ENCODE data around the gene AHNAK2.

Gene AHNAK2

DNA sequence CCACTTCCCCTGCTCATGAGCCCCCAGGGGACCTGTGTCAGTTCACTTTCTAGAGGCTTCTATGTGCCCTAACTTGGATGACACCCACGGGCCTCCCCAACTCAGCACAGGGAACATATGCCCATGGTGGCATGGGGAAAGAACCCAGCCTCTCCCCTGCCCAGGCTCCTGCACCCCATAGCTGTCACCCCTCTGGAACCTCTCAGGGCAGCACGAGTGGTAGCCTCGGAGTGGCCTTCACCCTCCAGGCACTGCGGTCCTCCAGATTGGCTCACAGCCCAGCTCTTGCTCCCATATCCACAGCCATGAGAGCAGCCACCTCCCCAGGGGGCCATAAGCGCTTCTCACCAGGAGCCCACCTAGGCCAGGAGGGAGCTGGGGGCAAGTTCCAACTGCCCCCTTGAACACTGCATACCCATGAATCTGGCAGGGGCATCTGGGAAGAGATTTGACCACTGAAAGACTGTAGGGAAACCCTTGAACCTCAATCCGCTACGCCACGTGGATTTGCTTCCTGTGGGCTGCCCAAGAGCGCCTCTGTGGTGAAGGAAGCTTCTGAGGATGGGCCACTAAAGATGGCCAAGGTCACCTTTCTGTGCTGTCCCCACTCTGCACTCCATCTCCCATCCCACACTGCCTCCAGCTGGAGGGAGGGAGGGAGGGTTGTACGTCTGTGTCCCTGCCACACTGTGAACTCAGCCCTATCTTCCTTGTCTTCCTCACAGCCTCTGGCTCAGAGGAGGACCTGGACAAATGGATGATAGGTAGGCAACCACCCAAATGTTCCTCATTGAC lies 41.6 kb downstream of the AHNAK2 start:
- DNase-seq = no peak

DNA sequence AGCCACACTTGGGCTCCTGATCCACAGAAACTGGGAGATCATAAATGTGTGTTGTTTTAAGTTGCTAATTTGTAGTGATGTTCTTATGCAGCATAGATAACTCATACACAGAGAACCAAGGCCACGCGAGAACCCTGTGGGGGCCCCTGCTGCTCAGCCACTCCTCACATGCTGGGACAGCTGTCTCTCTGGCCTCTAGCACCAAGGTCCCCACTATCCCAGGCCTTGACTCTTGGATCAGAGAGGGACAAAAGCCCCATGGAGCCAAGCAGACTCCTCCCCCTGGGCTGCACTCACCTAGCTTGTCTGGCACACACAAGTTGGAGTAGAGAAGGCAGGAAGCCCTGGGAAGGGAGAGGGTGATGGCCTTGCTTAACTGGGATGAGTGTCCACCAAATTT lies 42.2 kb downstream of the AHNAK2 start:
- no peak for DNase-seq

DNA sequence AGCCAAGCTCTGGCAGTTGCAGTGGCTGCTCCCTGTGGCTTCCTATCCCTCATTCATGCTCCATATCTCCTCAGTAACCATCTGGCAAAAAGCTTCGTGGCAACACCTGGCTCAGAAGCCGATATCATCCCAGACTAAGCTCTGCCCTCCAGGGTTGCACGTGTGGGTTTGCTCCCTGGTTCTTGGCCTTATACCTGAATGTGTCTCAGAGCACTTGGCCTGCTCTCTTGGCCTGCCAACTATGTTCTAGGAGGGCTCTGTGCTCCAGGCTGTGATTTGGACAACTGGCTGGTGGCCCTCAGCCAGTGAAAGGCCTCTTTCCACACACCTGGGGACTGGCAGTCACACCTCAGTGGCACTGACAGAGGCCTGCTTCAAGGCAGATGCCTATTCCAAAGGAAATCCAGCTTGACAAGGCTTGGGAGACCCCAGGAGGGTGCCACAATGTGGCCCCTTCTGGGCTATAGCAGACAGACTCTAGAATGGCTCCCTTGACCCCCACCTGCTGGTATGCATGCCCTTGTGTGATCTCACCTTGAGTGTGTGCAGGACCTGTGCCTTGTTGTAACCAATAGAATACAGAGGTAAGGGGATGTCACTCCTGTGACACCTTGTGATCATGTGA lies 43.0 kb downstream of the AHNAK2 start:
- no peak for DNase-seq

DNA sequence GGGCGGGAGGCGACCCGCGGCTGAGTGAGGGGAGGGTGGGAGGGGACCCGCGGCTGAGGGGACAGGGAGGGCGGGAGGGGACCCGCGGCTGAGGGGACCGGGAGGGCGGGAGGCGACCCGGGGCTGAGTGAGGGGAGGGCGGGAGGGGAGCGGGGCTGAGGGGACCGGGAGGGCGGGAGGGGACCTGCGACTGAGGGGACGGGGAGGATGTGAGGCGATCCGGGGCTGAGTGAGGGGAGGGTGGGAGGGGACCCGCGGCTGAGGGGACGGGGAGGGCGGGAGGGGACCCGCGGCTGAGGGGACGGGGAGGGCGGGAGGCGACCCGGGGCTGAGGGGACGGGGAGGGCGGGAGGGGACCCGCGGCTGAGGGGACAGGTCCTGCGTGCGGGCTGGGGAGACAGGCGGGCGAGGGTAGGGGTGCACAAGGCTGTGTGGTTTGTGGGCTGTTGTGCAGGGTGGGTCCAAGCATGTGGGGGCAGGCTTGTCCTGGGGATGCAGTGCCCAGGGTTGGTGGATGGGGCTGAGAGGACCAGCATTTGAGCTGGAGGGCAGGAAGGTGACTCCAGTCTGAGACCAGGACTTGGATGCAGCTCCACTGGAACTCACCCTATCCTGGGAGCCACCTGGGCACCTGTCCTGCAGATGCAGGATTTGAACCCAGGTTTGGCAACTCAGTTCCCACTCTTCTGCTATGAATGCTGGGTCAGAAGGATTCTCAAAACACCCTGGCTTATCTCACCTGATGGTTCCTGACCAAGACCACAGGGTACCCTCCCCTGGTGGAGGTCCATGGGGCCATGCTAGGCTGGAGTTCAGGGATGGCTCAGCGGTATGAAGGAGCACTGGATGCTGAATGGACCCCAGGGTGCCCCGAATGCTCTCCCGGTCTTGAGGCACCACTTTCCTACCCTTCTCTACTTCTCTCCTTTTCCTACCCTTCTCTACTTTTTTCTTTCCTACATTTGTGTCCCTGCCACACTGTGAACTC lies 44.1 kb downstream of the AHNAK2 start:
- DNase-seq = peak; percentile 23

DNA sequence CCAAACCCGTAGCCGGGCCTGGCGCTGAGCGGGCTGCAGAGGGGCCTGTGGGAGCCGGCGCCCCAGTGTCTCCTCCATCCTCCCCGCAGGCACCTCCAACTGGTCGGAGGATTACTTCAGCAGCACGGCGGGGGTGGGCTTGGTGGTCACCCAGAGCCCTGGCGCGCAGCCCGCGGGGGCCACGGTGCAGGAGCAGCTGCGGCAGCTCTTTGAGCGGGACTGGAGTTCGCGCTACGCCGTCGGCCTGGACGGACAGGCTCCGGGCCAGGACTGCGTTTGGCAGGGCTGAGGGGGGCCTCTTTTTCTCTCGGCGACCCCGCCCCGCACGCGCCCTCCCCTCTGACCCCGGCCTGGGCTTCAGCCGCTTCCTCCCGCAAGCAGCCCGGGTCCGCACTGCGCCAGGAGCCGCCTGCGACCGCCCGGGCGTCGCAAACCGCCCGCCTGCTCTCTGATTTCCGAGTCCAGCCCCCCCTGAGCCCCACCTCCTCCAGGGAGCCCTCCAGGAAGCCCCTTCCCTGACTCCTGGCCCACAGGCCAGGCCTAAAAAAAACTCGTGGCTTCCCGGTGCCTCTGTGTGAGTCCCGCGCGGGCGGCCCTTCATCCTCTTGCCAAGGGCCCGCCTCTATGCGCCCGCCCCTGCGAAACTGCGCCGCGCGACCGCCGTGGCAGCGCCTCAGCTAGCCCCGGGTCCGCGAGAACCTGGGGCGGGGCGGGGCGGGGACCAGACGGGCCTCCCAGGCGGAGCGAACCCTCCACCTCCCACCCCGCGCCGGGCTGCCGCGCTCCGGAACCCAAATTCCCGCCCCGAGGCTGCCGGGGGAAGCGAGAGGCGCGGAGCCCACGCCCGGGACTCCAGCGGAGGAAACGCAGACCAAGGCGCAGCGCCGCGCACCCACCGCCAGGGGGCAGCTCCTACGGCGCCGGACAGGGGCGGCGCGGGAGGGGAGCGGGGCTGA lies 45.2 kb downstream of the AHNAK2 start:
- DNase-seq = peak; percentile 87

DNA sequence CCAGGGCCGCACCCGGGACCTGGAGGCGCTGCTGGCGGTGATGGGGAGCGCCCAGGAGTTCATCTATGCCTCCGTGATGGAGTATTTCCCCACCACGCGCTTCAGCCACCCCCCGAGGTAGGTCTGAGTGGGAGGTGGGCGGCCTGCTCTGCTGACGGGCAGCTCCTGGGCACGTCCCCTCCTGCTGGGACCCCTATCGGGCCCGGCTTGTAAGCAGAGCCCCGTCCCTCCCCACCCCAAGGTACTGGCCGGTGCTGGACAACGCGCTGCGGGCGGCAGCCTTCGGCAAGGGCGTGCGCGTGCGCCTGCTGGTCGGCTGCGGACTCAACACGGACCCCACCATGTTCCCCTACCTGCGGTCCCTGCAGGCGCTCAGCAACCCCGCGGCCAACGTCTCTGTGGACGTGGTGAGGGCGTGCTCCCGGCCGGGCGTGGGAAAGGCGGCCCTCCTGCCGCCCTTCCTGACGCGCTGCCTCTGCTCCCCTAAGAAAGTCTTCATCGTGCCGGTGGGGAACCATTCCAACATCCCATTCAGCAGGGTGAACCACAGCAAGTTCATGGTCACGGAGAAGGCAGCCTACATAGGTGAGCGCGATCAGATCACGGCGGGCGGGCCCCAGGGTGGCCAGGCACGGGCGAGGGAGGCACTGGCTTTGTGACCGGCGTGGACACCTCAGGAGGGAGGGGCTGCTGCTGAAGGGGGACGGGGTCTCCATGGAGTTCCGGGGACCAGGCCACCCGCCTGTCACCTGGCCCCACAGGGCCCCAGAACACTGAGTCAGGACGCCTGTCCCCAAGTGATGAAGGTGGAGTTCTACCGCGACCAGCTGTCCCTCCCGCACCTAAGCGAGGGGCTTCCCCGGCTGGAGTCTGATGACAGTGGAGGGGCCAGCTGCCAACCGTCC lies 46.2 kb downstream of the AHNAK2 start:
- no peak for DNase-seq

DNA sequence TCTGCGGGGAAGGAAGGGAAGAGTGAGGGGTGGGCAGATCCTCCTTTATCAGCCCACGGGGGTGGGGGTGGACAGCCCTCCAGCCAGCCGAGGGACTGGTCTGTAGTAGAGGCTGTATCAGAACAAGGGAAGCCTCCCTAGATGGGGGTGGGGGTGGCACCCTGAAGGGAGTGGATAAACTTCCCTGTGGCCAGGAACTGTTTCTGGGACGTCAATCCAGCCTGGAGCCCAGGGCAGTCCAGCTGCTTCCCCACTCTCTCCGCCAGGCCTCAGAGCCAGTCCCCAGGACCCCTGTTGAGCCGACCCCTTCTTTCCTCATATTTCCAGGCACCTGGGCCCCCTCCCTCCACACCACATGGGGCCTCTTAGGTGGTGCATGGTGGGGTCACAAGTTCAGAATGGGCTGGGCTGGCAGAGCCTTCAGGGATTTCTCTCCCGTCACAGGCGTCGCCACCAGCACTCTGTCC lies 46.8 kb downstream of the AHNAK2 start:
- no peak for DNase-seq

DNA sequence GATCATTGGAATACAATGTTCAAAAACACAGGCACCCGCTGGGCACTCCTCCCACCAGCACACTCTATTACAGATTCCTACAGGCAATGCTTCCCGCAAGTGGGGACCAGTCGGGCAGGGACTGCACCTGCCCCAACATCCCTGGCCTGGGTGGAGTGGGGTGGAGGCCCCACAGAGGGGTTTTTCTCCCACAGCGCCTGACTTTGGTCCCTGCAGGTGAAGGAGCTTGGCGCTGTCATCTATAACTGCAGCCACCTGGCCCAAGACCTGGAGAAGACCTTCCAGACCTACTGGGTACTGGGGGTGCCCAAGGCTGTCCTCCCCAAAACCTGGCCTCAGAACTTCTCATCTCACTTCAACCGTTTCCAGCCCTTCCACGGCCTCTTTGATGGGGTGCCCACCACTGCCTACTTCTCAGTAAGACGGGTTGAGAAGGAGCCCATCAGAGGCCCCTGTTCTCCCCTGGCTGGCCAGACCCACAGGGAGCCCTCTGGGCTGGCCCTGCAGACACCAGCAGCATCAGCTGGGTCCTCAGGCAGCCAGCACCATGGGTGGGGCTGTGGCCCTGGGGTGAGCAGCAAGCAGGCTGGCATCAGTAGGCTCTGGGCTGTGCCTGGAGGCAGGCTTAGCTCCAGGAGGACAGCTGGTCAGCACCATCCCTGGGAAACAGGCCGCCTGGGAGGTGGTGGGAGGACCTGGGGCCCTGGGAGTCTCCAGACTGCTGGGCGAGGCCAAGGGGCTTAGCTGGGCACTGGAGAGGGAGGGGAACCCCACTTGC lies 47.5 kb downstream of the AHNAK2 start:
- no peak for DNase-seq

DNA sequence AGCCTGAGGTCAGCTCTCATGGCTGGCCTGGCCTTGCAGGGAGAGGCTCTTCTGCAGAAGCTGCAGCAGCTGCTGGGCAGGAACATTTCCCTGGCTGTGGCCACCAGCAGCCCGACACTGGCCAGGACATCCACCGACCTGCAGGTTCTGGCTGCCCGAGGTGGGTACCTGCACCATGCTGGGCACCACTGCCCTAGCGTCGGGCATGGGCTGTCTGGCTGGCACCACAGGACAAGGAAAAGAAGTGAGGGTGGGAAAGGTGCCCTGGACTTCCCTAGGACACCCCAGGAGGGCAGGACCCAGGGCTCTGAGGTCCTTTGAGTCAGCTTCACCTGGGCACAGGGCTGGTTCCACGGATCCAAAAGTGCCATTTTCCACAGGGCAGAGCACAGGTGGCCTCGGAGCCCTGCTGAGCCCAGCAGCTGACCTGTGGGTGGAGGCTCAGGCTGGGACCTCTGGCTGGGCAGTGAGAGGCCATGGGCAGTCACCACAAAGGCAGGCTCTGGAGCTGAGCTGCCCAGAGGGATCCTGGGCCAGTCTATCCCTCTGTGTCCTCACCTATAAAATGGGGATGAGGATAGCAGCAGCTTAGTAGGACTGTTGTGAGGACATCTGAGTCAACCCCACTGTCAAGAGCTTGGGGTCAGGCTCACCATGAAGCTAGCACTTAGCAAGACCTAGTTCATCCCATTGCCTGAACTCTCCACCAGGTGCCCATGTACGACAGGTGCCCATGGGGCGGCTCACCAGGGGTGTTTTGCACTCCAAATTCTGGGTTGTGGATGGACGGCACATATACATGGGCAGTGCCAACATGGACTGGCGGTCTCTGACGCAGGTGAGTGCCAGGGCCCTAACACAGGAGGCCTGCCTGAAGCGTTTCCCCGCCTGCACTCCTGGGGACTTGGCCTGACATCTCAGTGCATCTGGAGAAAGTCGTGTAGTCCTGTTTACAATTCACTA lies 48.6 kb downstream of the AHNAK2 start:
- no peak for DNase-seq

DNA sequence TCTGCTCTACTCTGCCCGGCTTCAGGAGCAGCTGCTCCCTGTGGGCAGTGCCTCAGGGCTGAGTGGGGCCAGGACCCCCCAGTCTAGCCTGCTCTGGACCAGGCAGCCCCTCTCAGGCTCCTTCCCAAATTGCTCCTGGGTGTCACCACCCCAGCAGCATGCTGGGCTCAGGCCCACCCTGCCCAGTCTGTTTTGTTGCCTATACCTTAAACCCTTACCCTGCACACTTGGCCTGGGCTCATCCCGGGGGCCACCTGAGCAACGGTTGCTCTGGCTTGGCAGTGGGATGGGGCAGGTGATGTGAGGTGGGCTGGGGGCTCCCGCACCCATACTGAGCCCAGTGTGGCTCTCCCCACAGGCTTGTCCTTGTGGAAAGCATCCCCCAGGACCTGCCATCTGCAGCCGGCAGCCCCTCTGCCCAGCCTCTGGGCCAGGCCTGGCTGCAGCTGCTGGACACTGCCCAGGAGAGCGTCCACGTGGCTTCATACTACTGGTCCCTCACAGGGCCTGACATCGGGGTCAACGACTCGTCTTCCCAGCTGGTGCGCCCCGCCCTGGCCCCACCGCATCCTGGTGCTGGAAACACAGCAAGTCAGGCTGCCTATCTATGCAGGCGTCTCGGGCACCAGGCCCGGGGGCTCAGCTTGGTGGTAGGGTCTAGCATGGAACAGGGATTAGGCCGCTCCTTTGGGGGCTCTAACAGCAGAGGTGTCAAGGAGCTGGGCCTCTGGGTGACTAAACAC lies 49.6 kb downstream of the AHNAK2 start:
- DNase-seq = no peak

DNA sequence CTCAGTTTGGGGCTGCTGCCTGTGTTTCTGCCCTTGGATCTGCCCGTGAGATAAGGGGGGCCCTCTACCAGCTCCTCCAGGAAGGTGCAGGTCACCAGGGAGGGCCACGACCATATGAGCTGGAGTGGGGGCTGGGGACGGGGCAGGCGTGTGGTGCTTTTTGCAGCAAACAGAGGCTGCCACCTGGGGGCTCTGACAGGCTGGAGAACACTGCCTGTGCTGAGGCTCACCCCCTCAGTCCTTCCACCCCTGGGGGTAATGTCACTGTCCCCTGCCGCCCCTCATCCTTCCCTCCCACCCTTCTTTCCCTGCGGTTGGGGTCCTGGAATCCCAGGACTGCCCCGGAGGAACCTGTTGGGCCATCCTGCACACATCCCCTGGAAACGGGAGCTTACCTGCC lies 50.3 kb downstream of the AHNAK2 start:
- no peak for DNase-seq

DNA sequence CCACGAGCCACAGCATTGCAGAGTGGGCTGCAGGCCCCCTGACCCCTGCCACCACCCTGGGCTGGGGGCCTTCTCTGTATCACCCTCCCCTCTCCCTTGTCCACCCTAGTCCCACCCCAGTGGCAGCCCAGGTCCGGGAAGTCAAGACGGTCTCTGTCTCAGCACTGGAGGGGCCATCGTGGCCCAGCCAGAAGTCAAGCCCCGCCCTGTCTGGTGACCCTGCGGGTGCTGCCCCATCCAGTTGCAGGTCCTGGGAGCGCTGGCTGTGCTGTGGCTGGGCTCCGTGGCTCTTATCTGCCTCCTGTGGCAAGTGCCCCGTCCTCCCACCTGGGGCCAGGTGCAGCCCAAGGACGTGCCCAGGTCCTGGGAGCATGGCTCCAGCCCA lies 50.8 kb downstream of the AHNAK2 start:
- DNase-seq = no peak

DNA sequence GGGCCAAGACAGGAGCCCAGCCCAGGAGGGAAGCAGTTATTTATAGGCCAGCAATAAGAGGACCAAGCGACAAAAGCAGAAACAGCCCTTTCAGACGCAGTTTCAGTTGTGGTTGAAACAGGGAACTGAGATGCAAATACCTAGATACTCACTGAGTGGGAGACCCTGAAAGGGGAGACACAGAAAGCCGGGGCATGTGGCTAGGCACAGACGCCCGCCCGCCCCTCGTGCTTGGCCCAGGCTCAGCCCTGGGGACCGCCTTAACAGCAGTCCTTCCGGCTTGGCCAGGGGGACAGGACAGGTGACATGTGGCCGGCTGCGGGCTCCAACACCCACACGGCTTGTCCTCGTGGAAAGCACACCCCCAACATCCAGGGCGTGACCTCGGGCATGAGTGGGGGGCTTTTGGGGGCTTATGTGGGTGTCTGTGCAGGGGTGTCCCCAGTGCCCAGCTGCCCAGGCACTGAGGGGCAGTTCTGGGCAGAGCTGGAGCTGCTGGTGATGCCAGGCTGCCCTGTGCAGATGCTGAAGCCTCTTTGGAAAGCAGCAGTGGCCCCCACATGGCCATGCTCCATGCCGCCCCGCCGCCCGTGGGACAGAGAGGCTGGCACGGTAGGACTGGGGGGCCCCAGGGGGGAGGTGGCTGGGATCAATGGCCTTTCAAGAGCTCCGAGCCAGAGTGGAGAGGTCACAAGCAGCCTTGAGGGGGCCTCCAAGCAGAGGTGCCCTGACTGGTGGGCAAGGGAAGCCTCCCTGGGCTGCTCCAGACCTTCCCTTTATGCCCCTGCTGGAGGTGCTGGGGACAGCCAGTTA lies 51.3 kb downstream of the AHNAK2 start:
- no peak for DNase-seq

DNA sequence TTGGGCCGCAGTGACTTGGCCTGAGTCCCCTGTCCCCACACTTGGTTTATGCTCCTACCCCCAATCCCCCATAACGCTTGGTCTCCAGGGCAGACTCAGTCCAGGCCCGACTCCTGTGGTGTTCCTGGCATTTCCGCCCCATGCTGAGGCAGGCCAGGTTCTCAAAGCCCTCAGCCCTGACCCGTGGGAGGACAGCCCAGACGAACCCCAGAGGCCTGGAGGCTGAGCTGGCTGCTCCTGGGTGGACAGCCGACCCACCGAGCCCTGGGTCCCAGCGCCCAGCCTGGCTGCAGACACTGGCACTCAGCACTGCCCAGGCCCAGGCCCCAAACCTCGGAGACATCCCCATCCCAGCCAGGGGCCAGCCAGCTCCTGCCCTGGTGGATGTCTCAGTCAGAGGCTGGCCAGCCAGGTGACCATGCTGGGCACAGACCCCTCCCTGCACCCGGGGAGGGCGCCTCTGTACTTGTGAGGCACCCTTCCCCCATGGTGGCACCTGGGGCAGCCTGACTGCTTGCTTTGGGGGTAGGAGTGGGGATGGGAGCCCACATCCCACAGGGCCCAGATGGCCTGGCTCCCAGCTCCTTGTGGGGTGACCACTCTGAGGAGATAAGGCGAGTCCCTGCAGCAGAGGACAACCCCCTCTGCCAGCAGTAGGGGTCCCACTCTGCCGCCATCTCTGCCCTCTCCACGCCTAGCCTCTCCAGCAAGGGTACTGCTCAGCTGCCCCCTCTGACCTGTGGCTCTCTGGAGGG lies 52.1 kb downstream of the AHNAK2 start:
- DNase-seq = no peak

DNA sequence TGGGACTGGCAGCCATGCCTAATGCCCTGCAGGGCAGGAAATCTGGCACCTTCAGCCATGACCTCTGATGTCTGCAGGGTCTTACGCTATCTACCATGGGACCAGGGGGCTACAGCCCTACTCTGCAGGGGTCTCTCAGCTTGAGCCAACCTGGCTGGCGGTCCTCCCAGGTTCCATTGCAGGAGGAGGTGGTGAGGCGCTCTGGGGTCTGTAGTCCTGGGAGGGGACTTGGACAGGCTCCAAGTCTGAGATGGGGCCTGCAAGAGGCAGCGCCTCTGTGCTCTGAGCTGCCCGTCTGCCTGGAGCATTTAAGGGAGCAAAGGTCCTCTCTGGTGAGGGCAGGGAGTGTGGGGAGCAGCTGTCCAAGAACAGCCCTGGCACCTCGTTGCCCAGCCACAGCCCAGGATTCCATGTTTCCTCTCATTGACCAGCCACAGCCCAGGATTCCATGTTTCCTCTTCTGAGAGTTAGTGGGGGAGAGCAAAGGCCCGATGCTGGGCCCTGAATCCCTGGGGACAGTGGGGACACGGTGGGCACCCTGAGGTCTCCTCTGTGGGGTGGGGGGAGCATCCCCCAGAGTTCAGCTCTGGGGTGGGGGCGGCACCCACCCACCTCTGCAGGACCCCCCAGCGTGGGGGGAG lies 52.8 kb downstream of the AHNAK2 start:
- DNase-seq = no peak

Measured in CD4-positive, alpha-beta T cell treated with Interleukin-6 for 4 hours (primary cell).